Tibial nerve (tissue), 4 donors: ENCODE data around the gene VWDE. TPM values are rescaled to one million over a fixed set of nuclear protein-coding genes. Genes with fewer than 3 reads are reported as not detected.
"Not testable (repeated sequence)": the region's sequence is repeated elsewhere in the genome, so short reads cannot be mapped to it uniquely, and the experiment has no call there.

Source experiments
- DNase-seq, 2 donors: peaks; one replicate each; pipeline ENCODE4 v3.0.0-alpha.2; 2019; ENCODE audit warnings: low spot score in 2 of 2
- H3K27ac ChIP-seq, 4 donors: fragments of 200-600 bp; sonication (generic) in 3 of 4; one replicate each; pipeline ENCODE4 v1.5.1; 2017 to 2019; ENCODE audit warnings: mild to moderate bottlenecking in 1 of 4
- H3K27me3 ChIP-seq, 2 donors: fragments of 200-600 bp; sonication (generic) in 1 of 2; one replicate each; pipeline versions ENCODE4 v1.5.1 to v1.6.0; 2017 to 2019
- H3K36me3 ChIP-seq, 3 donors: fragments of 200-600 bp; sonication (generic); one replicate each; pipeline ENCODE4 v1.5.1; 2018 to 2019
- H3K4me1 ChIP-seq, 4 donors: fragments of 200-600 bp; sonication (generic) in 3 of 4; one replicate each; pipeline ENCODE4 v1.5.1; 2017 to 2019
- H3K4me3 ChIP-seq, 4 donors: fragments of 200-600 bp; sonication (generic) in 3 of 4; one replicate each; pipeline ENCODE4 v1.5.1; 2017 to 2019; ENCODE audit warnings: mild to moderate bottlenecking in 1 of 4, moderate library complexity in 1 of 4
- H3K9me3 ChIP-seq, 4 donors: fragments of 200-600 bp; sonication (generic) in 3 of 4; one replicate each; pipeline ENCODE4 v1.5.1; 2017 to 2019
- EP300 ChIP-seq, 2 donors: sonication (generic); formaldehyde crosslinking; IDR thresholded peaks; one replicate each; pipeline ENCODE4 v1.6.1; 2017; ENCODE audit warnings: antibody characterized with exemption in 2 of 2, mild to moderate bottlenecking in 1 of 2
- POLR2A ChIP-seq, 2 donors: fragments of 450-650 bp; IDR thresholded peaks; one replicate each; pipeline ENCODE4 v1.6.1; 2017; ENCODE audit warnings: antibody characterized with exemption in 2 of 2, mild to moderate bottlenecking in 2 of 2, moderate library complexity in 2 of 2
- WGBS, 2 donors: methylation state at CpG; one replicate each; pipeline ENCODE4 v1.1.5; 2018; 5-methylcytosine and 5-hydroxymethylcytosine counted together
- total RNA-seq, 4 donors: library from RNA; depleted of rRNA; stranded (reverse); fragments of >200 nt; gene quantifications; one replicate each; pipeline ENCODE4 v1.1.0, GENCODE V29; 2016
- TF ChIP-seq, protein P1 (sequence below), 5 experiments: fragments of 200-600 bp in 3 of 5; fragments of 450-650 bp in 2 of 5; sonication (generic) in 3 of 5; IDR thresholded peaks; one replicate each; pipeline ENCODE4 v1.5.1; 2016 to 2019; ENCODE audit warnings: antibody characterized with exemption in 5 of 5, mild to moderate bottlenecking in 3 of 5, moderate library complexity in 2 of 5

The VWDE gene
- 10 to 100 TPM in 1 of 4 donors, 1 to 10 TPM in 2, under 1 TPM in 1; 0.66 to 12.6 (median 1.9) TPM for total RNA-seq

DNA sequence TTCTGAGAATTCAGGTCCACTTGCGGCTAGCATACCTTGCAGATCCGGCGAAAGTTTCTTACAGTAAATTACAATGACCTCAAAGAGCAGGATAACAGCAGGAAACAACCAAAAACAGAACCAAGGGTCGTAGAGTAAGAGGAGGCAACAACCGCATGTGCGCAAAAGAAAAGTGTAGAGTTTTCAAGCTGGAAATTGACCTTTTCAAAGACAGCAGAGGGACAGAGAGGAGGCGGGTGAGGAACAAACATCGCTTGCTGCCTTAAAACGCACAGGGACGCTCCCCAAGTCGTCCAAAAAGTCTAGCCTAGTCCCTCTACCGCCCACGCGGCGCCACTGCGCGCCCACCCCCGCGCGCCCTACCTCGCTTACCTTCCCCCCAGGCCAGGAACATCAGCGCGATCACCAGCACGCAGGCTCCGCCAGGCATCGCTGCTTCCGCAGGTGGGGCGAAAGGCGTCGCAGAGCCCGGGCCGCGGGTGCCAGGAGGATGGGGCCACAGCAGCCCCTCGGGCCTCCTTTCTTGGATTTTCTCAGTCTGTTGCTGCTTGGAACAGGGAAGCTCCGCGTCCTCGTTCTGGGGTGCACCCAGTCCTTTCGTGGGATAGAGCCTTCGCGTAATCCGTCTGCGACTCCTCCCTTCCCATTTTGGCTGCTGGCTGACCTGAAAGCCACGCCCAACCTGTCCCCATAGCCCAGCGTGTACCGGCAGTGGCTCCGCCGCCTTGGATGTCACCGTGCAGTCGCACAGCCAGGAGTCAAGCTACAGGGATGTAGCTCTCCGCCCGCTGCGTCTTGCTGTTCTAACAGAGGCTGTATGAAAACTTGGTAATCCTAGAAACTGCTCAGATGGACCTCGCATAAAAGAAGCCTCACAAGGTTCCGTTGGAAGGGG, at the start of gene VWDE:
Gene VWDE (minus strand): TSS at position 579 of the 895 bp plus-strand sequence. CDS start 149 bp downstream, at position 430.
- Histone ChIP-seq H3K27me3 (no peaks in the 10 kb centered on the region), H3K9me3 (no peaks in the 10 kb centered on the region), H3K4me3 (peak within 1 kb of the TSS; percentile 24 to 58 (median 38)), H3K36me3 (no peaks in the 10 kb centered on the region), H3K4me1 (peaks cover 0 to 14% (median 0%) of the 10 kb centered on the region in 4 donors), H3K27ac (peak within 1 kb of the TSS in 1 of 4 donors; percentile 13)
- no peak for TF ChIP-seq POLR2A (IDR thresholded peaks at IDR 0.05)
- TF ChIP-seq EP300 (IDR thresholded peaks at IDR 0.05) = no peak
- TF ChIP-seq, protein P1, sequence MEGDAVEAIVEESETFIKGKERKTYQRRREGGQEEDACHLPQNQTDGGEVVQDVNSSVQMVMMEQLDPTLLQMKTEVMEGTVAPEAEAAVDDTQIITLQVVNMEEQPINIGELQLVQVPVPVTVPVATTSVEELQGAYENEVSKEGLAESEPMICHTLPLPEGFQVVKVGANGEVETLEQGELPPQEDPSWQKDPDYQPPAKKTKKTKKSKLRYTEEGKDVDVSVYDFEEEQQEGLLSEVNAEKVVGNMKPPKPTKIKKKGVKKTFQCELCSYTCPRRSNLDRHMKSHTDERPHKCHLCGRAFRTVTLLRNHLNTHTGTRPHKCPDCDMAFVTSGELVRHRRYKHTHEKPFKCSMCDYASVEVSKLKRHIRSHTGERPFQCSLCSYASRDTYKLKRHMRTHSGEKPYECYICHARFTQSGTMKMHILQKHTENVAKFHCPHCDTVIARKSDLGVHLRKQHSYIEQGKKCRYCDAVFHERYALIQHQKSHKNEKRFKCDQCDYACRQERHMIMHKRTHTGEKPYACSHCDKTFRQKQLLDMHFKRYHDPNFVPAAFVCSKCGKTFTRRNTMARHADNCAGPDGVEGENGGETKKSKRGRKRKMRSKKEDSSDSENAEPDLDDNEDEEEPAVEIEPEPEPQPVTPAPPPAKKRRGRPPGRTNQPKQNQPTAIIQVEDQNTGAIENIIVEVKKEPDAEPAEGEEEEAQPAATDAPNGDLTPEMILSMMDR (IDR thresholded peaks at IDR 0.05) = no peak
- 0 to 1% methylated on average over 34 to 46 of the region's 54 CpGs for WGBS, 2 donors
- DNase-seq = no peak

DNA sequence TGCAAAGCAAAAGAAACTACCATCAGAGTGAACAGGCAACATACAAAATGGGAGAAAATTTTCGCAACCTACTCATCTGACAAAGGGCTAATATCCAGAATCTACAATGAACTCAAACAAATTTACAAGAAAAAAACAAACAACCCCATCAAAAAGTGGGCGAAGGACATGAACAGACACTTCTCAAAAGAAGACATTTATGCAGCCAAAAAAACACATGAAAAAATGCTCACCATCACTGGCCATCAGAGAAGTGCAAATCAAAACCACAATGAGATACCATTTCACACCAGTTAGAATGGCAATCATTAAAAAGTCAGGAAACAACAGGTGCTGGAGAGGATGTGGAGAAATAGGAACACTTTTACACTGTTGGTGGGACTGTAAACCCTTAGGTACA, 49.5 kb upstream of the VWDE start:
- WGBS, 2 donors = 89 to 100% methylated on average over 2 of the region's 2 CpGs
- DNase-seq = not testable (repeated sequence)

DNA sequence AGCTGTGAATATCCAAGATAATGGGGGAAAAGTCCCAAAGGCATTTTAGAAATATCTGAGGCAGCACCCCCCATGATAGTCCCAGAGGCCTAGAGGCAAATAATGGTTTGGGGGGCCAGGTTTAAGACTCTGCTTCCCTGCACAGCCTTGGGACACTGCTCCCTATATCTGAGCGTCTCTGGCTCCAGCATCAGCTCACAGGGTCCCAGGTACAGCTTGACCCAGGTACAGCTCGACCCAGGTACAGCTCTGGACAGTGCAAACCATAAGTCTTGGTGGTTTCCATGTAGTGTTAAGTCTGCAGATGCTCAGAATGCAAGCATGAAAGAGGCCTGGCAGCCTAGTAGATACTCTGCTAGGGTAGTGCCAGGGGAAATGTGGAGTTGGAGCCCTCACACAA, 47.0 kb upstream of the VWDE start:
- Histone ChIP-seq H3K4me1 (no peaks in the 10 kb centered on the region), H3K4me3 (no peak overlapping the region), H3K27me3 (no peaks in the 10 kb centered on the region), H3K9me3 (peaks cover 0 to 4% (median 0%) of the 10 kb centered on the region in 4 donors), H3K27ac (no peak overlapping the region), H3K36me3 (no peaks in the 10 kb centered on the region)
- 56 to 68% methylated on average over 1 to 2 of the region's 2 CpGs for WGBS, 2 donors
- DNase-seq = no peak
- TF ChIP-seq, protein P1 (IDR thresholded peaks at IDR 0.05) = no peak
- no peak for TF ChIP-seq POLR2A (IDR thresholded peaks at IDR 0.05)
- TF ChIP-seq EP300 (IDR thresholded peaks at IDR 0.05) = no peak

More for the DNA sequence above, 49.5 kb upstream of the VWDE start:
- not testable (repeated sequence) for H3K9me3 ChIP-seq, H3K4me1 ChIP-seq, H3K36me3 ChIP-seq, H3K27ac ChIP-seq, H3K4me3 ChIP-seq, H3K27me3 ChIP-seq

DNA sequence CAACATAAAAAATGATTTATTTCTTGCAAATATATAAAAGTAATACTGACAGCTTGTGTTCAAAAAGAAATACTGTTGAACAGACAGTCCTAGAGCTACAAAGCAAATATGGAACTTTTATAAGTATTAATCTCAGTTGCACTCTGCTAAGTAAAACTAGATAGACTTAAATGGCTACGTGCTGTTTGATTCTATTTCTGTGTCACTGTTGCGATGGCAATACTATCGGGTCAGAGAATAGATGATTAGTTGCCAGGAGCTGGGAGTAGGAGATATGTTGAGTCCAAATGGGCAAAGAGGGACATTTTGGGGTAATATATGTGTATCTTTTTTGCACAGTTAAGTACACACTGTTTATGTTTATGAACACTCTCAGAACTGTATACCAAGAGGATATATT, 41.1 kb upstream of the VWDE start:
- H3K27me3 ChIP-seq = no peaks in the 10 kb centered on the region
- no peak for DNase-seq
- no peak overlapping the region for H3K27ac ChIP-seq
- no peaks in the 10 kb centered on the region for H3K9me3 ChIP-seq
- H3K36me3 ChIP-seq = no peaks in the 10 kb centered on the region
- WGBS, 2 donors = 79 to 89% methylated on average over 3 of the region's 3 CpGs
- H3K4me1 ChIP-seq = no peaks in the 10 kb centered on the region
- H3K4me3 ChIP-seq = no peak overlapping the region
- TF ChIP-seq POLR2A (IDR thresholded peaks at IDR 0.05) = no peak
- TF ChIP-seq, protein P1 (IDR thresholded peaks at IDR 0.05) = no peak
- TF ChIP-seq EP300 (IDR thresholded peaks at IDR 0.05) = no peak

DNA sequence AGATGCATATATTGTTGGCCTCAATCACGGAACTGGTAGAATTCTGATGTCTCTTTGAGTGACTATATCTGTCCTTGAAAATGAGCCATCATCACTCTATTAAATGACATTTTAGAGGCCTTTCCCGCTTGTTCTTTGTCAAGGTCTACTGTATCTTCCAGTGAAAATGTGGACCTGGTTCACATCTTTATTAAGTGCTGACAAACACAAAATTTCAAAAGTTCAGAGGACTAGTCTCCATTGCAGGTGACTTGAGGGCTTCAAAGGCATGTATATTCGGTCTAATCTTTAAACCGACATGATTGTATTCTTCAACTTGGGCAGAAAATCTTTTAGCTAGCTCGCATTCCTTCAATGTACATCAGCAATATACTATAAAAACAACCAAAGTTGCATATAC, 36.6 kb upstream of the VWDE start:
- DNase-seq = no peak
- no peaks in the 10 kb centered on the region for H3K27me3 ChIP-seq
- 86 to 94% methylated on average over 5 of the region's 5 CpGs for WGBS, 2 donors
- no peaks in the 10 kb centered on the region for H3K9me3 ChIP-seq
- H3K4me3 ChIP-seq = no peak overlapping the region
- H3K4me1 ChIP-seq = no peaks in the 10 kb centered on the region
- H3K27ac ChIP-seq = no peak overlapping the region
- no peak for TF ChIP-seq POLR2A (IDR thresholded peaks at IDR 0.05)
- TF ChIP-seq, protein P1 (IDR thresholded peaks at IDR 0.05) = no peak
- no peak for TF ChIP-seq EP300 (IDR thresholded peaks at IDR 0.05)
- H3K36me3 ChIP-seq = no peaks in the 10 kb centered on the region
